SH-SY5Y (cell line): ENCODE results near the gene TOPAZ1.

Experiments
- GATA2 ChIP-seq: IDR thresholded peaks from 2 replicates; pipeline ENCODE4 v1.6.1; 2011; ENCODE audit warnings: mild to moderate bottlenecking, low read depth, low read length
- GATA3 ChIP-seq: IDR thresholded peaks from 2 replicates; pipeline ENCODE4 v1.6.1; 2011; ENCODE audit warnings: low read depth, mild to moderate bottlenecking, low read length, moderate library complexity

- no peak for TF ChIP-seq GATA2
- TF ChIP-seq GATA3: no peak
These were observed 4.5 kb upstream of the TOPAZ1 start for GRCh38 chr3:44237161-44237560.
